ENCODE measurements around the gene CEBPZOS. TPM values are rescaled to one million over a fixed set of nuclear protein-coding genes. Genes with fewer than 3 reads are reported as not detected.

CEBPZOS gene
- total and polyA plus RNA-seq, 2 of the 4 experiments (the other 2 are of a cell fraction) = 16.8 to 31.5 TPM

DNA sequence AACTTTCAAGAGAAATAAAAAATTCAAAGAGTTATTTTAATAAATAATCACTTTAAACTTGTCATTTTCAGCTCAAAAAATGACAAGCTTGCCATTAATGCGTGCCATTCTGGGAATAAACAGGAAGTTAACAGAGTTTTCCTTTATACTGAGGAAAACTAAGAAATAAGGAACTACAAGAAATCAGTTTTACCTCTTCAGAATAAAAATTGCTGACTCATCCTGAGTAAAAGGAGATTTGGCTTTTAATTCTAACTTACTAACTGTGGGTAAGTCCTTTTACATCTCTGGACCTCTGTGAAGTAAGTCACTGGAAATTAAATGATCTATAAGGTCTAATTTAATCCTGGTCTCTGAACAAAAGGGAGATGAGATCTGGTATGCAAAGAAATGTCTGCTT lies 19.0 kb downstream of the CEBPZOS start:
- H4K20me1 ChIP-seq (ENCODE audit: insufficient read depth, low read length) = no peaks in the 10 kb centered on the region
- no peak overlapping the region for H3K4me2 ChIP-seq (ENCODE audit: low read depth, low read length)
- H3K9me1 ChIP-seq (ENCODE audit: insufficient read depth, low read length) = no peaks in the 10 kb centered on the region
- H4K5ac ChIP-seq (ENCODE audit: low read depth, low read length) = no peak overlapping the region
- H3K27me3 ChIP-seq (ENCODE audit: control insufficient read depth, insufficient read depth, low read length) = no peaks in the 10 kb centered on the region
- no peak overlapping the region for H3K14ac ChIP-seq (replicated peaks; ENCODE audit: low read depth, low read length)
- no peak overlapping the region for H2AK9ac ChIP-seq (replicated peaks; ENCODE audit: low read depth, low read length, poor library complexity)
- no peak for TF ChIP-seq RCOR1 (IDR thresholded peaks at IDR 0.05; ENCODE audit: insufficient replicate concordance, low read length)
- peak; percentile 97 for TF ChIP-seq NFE2L2 (IDR thresholded peaks at IDR 0.05; ENCODE audit: low read depth, low read length)
- peak; percentile 94 for TF ChIP-seq MAFK (IDR thresholded peaks at IDR 0.05; ENCODE audit: low read depth, low read length)
- no peak for ATAC-seq (ENCODE audit: low read depth)
- no CpG with 5 or more reads among the region's 1 CpG for WGBS, 2 experiments (ENCODE audit: extremely low coverage in 2 of 2, insufficient read length in 1 of 2)
- H4K91ac ChIP-seq (ENCODE audit: insufficient read depth, low read depth, low read length) = no peak overlapping the region
- H3K56ac ChIP-seq (ENCODE audit: extremely low read depth, insufficient read depth, low read length) = no peak overlapping the region
- H3K9ac ChIP-seq (ENCODE audit: low read depth, low read length) = no peak overlapping the region
- H2AK5ac ChIP-seq (ENCODE audit: low read depth, low read length) = no peak overlapping the region
- no peak overlapping the region; the same call in 1 of the 2 replicates for H3K18ac ChIP-seq (ENCODE audit: low read depth, low read length)
- H2BK20ac ChIP-seq (ENCODE audit: low read depth, low read length) = no peak overlapping the region
- H3K27ac ChIP-seq (ENCODE audit: insufficient read depth, low read length) = peak overlapping the region; percentile 80; the same call in 1 of the 2 replicates
- dilution Hi-C loops (cut with HindIII; ENCODE audit: low sequenced_read_pairs, unreplicated experiment) = no loop called here
- no peaks in the 10 kb centered on the region for H3K4me1 ChIP-seq (ENCODE audit: control insufficient read depth, insufficient read depth, low read length)
- POLR2A ChIA-PET (ENCODE audit: unreplicated experiment) = no interaction called here
- BruUV-seq (replicated peaks) = no TSS peak
- peak overlapping the region; percentile 38 for H2BK5ac ChIP-seq (ENCODE audit: low read depth, low read length, poor library complexity, severe bottlenecking)
- no peak overlapping the region for H2BK15ac ChIP-seq (ENCODE audit: low read depth, low read length)
- H3K79me1 ChIP-seq (ENCODE audit: low read depth in 1 of 2, low read length in 2 of 2) = peaks cover 3 to 4% of the 10 kb centered on the region in 2 experiments; a peak in 2 of 4 replicates
- intact Hi-C loops (cut with micrococcal nuclease) = no loop called here
- H3K9me3 ChIP-seq (ENCODE audit: control insufficient read depth, insufficient read depth, low read length) = no peaks in the 10 kb centered on the region
- H3K4ac ChIP-seq (ENCODE audit: low read depth, low read length) = no peak overlapping the region
- in situ Hi-C loops (cut with MboI; ENCODE audit: low sequenced_read_pairs) = no loop called here
- no peak for DNase-seq
- H4K8ac ChIP-seq (ENCODE audit: low read depth in 2 of 2, low read length in 2 of 2) = peak overlapping the region in 1 of 2 experiments; percentile 52; a peak in 1 of 4 replicates
- no peak overlapping the region for H2BK120ac ChIP-seq (ENCODE audit: low read depth, low read length)
- H3K36me3 ChIP-seq (ENCODE audit: control insufficient read depth, insufficient read depth, low read length) = peaks cover 38% of the 10 kb centered on the region
- CTCF ChIA-PET = interaction anchor here (0.9 kb wide), 1 partner anchor 12 kb away, joined by 4 read pairs; no protein-coding TSS in a partner anchor
- no peak overlapping the region for H3K4me3 ChIP-seq (ENCODE audit: insufficient read depth, low read depth, low read length)
- no peak overlapping the region for H3K23ac ChIP-seq (ENCODE audit: low read depth, low read length)
- no peak overlapping the region for H2AFZ ChIP-seq (replicated peaks; ENCODE audit: low read length, poor library complexity)
